ENCODE measurements around the gene CRIP1. TPM values are rescaled to one million over a fixed set of nuclear protein-coding genes. Genes with fewer than 3 reads are reported as not detected.

CRIP1 gene
- total RNA-seq, 1 donor from 2014 or later, result 112 TPM

GRCh38 chr14:105529569-105530284, 43.0 kb downstream of the CRIP1 start:
- H3K27ac Mint-ChIP-seq, result peak overlapping the region; percentile 18
- peak overlapping the region; percentile 83 for H3K4me3 Mint-ChIP-seq

GRCh38 chr14:105530285-105531087, 43.8 kb downstream of the CRIP1 start:
- Mint-ChIP-seq H3K27ac (peak overlapping the region; percentile 18), H3K4me3 (peak overlapping the region; percentile 68), H3K36me3 (ENCODE audit: low read depth) (no peaks in the 10 kb centered on the region), H3K9me3 (no peaks in the 10 kb centered on the region), H3K4me1 (peaks cover 56% of the 10 kb centered on the region), H3K27me3 (peaks cover 4% of the 10 kb centered on the region)
- TF ChIP-seq CTCF (IDR thresholded peaks at IDR 0.05), result no peak
- intact Hi-C loops (cut with micrococcal nuclease), result loop anchor here (10.0 kb wide), 2 partner anchors 414 to 844 kb away; no protein-coding TSS in a partner anchor
- POLR2A ChIA-PET, result interaction anchor here (1.1 kb wide), 1 partner anchor 361 kb away, joined by 3 read pairs; no protein-coding TSS in a partner anchor
- ATAC-seq (ENCODE audit: low read depth) (no peak), DNase-seq (no peak)
- CTCF ChIA-PET, result interaction anchor here (1.1 kb wide), 1 partner anchor 440 kb away, joined by 4 read pairs; no protein-coding TSS in a partner anchor

More at GRCh38 chr14:105529569-105530284, 43.0 kb downstream of the CRIP1 start:
- ChIA-PET POLR2A (no interaction called here), CTCF (interaction anchor here (1.1 to 1.6 kb wide), 2 partner anchors 49 to 439 kb away, joined by 4 to 5 read pairs; no protein-coding TSS in a partner anchor)
- DNase-seq (no peak), ATAC-seq (ENCODE audit: low read depth) (no peak)
- intact Hi-C loops (cut with micrococcal nuclease), result loop anchor here (10.0 kb wide), 2 partner anchors 415 to 845 kb away; no protein-coding TSS in a partner anchor
- Mint-ChIP-seq H3K27me3 (peaks cover 4% of the 10 kb centered on the region), H3K9me3 (no peaks in the 10 kb centered on the region), H3K4me1 (peaks cover 56% of the 10 kb centered on the region), H3K36me3 (ENCODE audit: low read depth) (no peaks in the 10 kb centered on the region)
- no peak for TF ChIP-seq CTCF (IDR thresholded peaks at IDR 0.05)

GRCh38 chr14:105531088-105531893, 44.6 kb downstream of the CRIP1 start:
- no peak for ATAC-seq (ENCODE audit: low read depth)
- CTCF ChIA-PET, result interaction anchor here (2.2 to 2.7 kb wide), 3 partner anchors 41 to 160 kb away, joined by 10 to 25 read pairs (median 11); no protein-coding TSS in a partner anchor
- Mint-ChIP-seq H3K36me3 (ENCODE audit: low read depth) (no peaks in the 10 kb centered on the region), H3K4me3 (peak overlapping the region; percentile 55), H3K4me1 (peaks cover 56% of the 10 kb centered on the region), H3K9me3 (no peaks in the 10 kb centered on the region), H3K27me3 (peaks cover 4% of the 10 kb centered on the region), H3K27ac (peak overlapping the region; percentile 71)
- TF ChIP-seq CTCF (IDR thresholded peaks at IDR 0.05), result no peak
- no peak for DNase-seq
- POLR2A ChIA-PET, result interaction anchor here (1.1 kb wide), 2 partner anchors 50 to 362 kb away, joined by 3 read pairs; no protein-coding TSS in a partner anchor
- intact Hi-C loops (cut with micrococcal nuclease), result loop anchor here (10.0 kb wide), 2 partner anchors 414 to 844 kb away; no protein-coding TSS in a partner anchor

- H3K36me3 Mint-ChIP-seq (ENCODE audit: low read depth), result no peaks in the 10 kb centered on the region
- intact Hi-C loops (cut with micrococcal nuclease), result loop anchor here (2.0 to 10.0 kb wide), 3 partner anchors 51 to 843 kb away; no protein-coding TSS in a partner anchor
- H3K9me3 Mint-ChIP-seq, result no peaks in the 10 kb centered on the region
- TF ChIP-seq CTCF (IDR thresholded peaks at IDR 0.05), result no peak
- H3K4me3 Mint-ChIP-seq, result peak overlapping the region; percentile 62
- ChIA-PET POLR2A (interaction anchor here (0.7 to 1.5 kb wide), 5 partner anchors 42 to 362 kb away, joined by 3 to 5 read pairs (median 3); partner anchors contain the start of gene TEX22), CTCF (interaction anchor here (0.6 to 2.7 kb wide), 7 partner anchors 12 to 1132 kb away, joined by 3 to 25 read pairs (median 10); no protein-coding TSS in a partner anchor)
- H3K27ac Mint-ChIP-seq, result peak overlapping the region; percentile 71
- peaks cover 54% of the 10 kb centered on the region for H3K4me1 Mint-ChIP-seq
- DNase-seq (no peak), ATAC-seq (ENCODE audit: low read depth) (peak; percentile 38)
- H3K27me3 Mint-ChIP-seq, result peaks cover 4% of the 10 kb centered on the region
These were observed 45.4 kb downstream of the CRIP1 start for GRCh38 chr14:105531894-105532623.
